Upper lobe of left lung (tissue), 4 donors: ENCODE measurements around the gene DNAAF5.

Experiments used
- EP300 ChIP-seq, 4 donors: sonication (generic); formaldehyde crosslinking; IDR thresholded peaks; one replicate each; pipeline ENCODE4 v1.5.1; 2017; ENCODE audit warnings: antibody characterized with exemption in 4 of 4, control low read depth in 2 of 4
- POLR2A ChIP-seq, 4 donors: fragments of 450-650 bp; IDR thresholded peaks; one replicate each; pipeline ENCODE4 v1.5.1; 2016 to 2017; ENCODE audit warnings: antibody characterized with exemption in 4 of 4, mild to moderate bottlenecking in 2 of 4
- POLR2AphosphoS5 ChIP-seq, 2 donors: sonication (generic); formaldehyde crosslinking; IDR thresholded peaks; one replicate each; pipeline ENCODE4 v1.5.1; 2017; ENCODE audit warnings: antibody characterized with exemption in 2 of 2
- TF ChIP-seq, protein P1 (sequence below), 6 experiments: fragments of 450-650 bp in 4 of 6; fragments of 200-600 bp in 2 of 6; sonication (generic) in 2 of 6; IDR thresholded peaks; one replicate each; pipeline ENCODE4 v1.5.1; 2016 to 2019; ENCODE audit warnings: antibody characterized with exemption in 6 of 6

DNA sequence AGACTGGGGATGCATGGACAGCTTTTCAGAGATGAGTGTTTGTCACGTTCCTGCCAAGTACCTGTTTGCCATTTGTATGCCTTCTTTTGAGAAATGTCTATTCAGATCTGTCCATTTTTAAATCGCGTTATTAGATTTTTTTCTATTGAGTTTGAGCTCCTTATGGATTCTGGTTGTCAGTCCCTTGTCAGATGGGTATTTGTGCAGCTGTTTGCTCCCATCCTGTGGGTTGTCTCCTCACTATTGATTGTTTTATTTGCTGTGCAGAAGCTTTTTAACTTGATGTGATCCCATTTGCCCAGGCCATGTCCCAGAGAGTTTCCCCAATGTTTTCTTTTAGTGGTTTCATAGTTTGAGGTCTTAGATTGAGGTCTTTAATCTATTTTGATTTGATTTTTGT lies 6.1 kb downstream of the DNAAF5 start:
- TF ChIP-seq, protein P1, sequence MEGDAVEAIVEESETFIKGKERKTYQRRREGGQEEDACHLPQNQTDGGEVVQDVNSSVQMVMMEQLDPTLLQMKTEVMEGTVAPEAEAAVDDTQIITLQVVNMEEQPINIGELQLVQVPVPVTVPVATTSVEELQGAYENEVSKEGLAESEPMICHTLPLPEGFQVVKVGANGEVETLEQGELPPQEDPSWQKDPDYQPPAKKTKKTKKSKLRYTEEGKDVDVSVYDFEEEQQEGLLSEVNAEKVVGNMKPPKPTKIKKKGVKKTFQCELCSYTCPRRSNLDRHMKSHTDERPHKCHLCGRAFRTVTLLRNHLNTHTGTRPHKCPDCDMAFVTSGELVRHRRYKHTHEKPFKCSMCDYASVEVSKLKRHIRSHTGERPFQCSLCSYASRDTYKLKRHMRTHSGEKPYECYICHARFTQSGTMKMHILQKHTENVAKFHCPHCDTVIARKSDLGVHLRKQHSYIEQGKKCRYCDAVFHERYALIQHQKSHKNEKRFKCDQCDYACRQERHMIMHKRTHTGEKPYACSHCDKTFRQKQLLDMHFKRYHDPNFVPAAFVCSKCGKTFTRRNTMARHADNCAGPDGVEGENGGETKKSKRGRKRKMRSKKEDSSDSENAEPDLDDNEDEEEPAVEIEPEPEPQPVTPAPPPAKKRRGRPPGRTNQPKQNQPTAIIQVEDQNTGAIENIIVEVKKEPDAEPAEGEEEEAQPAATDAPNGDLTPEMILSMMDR (IDR thresholded peaks at IDR 0.05) = no peak
- no peak for TF ChIP-seq POLR2A (IDR thresholded peaks at IDR 0.05)
- no peak for TF ChIP-seq EP300 (IDR thresholded peaks at IDR 0.05)
- no peak for TF ChIP-seq POLR2AphosphoS5 (IDR thresholded peaks at IDR 0.05)
